H1 (cell line): ENCODE data around the gene SDF2L1.

Source experiments
- ATF3 ChIP-seq: IDR thresholded peaks from 2 replicates; pipeline ENCODE4 v1.6.1; 2011; ENCODE audit warnings: low read depth, mild to moderate bottlenecking, low read length; ENCODE audit not compliant: insufficient read depth
- CEBPB ChIP-seq: IDR thresholded peaks from 2 replicates; pipeline ENCODE4 v1.6.1; 2012; ENCODE audit warnings: low read depth, low read length
- CTCF ChIP-seq, 3 experiments: IDR thresholded peaks; 1 replicate in 2 of 3; 2 replicates in 1 of 3; pipeline versions ENCODE4 v1.5.1 to v1.6.1; 2011; ENCODE audit warnings: low read length in 3 of 3, mild to moderate bottlenecking in 3 of 3, inconsistent platforms in 2 of 3, low read depth in 1 of 3, moderate library complexity in 1 of 3; ENCODE audit not compliant: insufficient read depth in 1 of 3; ENCODE audit errors: control extremely low read depth in 1 of 3
- EP300 ChIP-seq, 2 experiments: IDR thresholded peaks; 1 replicate in 1 of 2; 2 replicates in 1 of 2; pipeline ENCODE4 v1.6.1; 2011 to 2012; ENCODE audit warnings: low read depth in 2 of 2, low read length in 2 of 2, mild to moderate bottlenecking in 2 of 2, borderline replicate concordance in 1 of 2, inconsistent platforms in 1 of 2, moderate library complexity in 1 of 2
- EZH2 ChIP-seq: fragments of 200-600 bp; sonication (generic); IDR thresholded peaks from 2 replicates; pipeline ENCODE4 v1.7.1; 2012; ENCODE audit warnings: low read depth, mild to moderate bottlenecking, moderate library complexity, low read length, inconsistent platforms; ENCODE audit not compliant: severe bottlenecking
- GABPA ChIP-seq: IDR thresholded peaks from 2 replicates; pipeline ENCODE4 v1.6.1; 2011; ENCODE audit warnings: mild to moderate bottlenecking, low read length, moderate library complexity, borderline replicate concordance; ENCODE audit not compliant: insufficient read depth
- HDAC6 ChIP-seq: IDR thresholded peaks from one replicate; pipeline ENCODE4 v1.7.1; 2012; ENCODE audit warnings: low read depth, mild to moderate bottlenecking, inconsistent platforms, low read length, moderate library complexity
- JUN ChIP-seq: IDR thresholded peaks from 2 replicates; pipeline ENCODE4 v1.6.1; 2011; ENCODE audit warnings: low read depth, mild to moderate bottlenecking, improper control_type of control experiment, low read length
- POLR2A ChIP-seq, 2 experiments: IDR thresholded peaks; 1 replicate in 1 of 2; 2 replicates in 1 of 2; pipeline ENCODE4 v1.6.1; 2011; ENCODE audit warnings: low read depth in 2 of 2, low read length in 2 of 2, mild to moderate bottlenecking in 2 of 2; ENCODE audit errors: control extremely low read depth in 1 of 2
- POLR2AphosphoS5 ChIP-seq: IDR thresholded peaks from 2 replicates; pipeline ENCODE4 v1.6.1; 2011; ENCODE audit warnings: low read depth, low read length
- RAD21 ChIP-seq, 2 experiments: IDR thresholded peaks in 1 of 2; conservative IDR thresholded peaks in 1 of 2; 2 replicates each; pipeline ENCODE4 v1.6.1; 2011; ENCODE audit warnings: low read depth in 2 of 2, low read length in 2 of 2, improper control_type of control experiment in 1 of 2, inconsistent platforms in 1 of 2, mild to moderate bottlenecking in 1 of 2, moderate library complexity in 1 of 2
- SUZ12 ChIP-seq: fragments of 200-600 bp; sonication (generic); IDR thresholded peaks from 2 replicates; pipeline ENCODE4 v1.6.1; 2012; ENCODE audit warnings: mild to moderate bottlenecking, inconsistent platforms, low read length, moderate library complexity, mixed read lengths
- TCF12 ChIP-seq: IDR thresholded peaks from 2 replicates; pipeline ENCODE4 v1.6.1; 2011; ENCODE audit warnings: low read depth, mild to moderate bottlenecking, low read length

- TF ChIP-seq CTCF (IDR thresholded peaks at IDR 0.05; ENCODE audit: control extremely low read depth in 1 of 3, insufficient read depth in 1 of 3, low read depth in 1 of 3, low read length in 3 of 3), result no peak
- TF ChIP-seq POLR2A (IDR thresholded peaks at IDR 0.05; ENCODE audit: control extremely low read depth in 1 of 2, low read depth in 2 of 2, low read length in 2 of 2), result no peak
- TF ChIP-seq ATF3, result no peak
- TF ChIP-seq CEBPB, result no peak
- no peak for TF ChIP-seq SUZ12
- no peak for TF ChIP-seq POLR2AphosphoS5
- no peak for TF ChIP-seq TCF12
- TF ChIP-seq EP300 (IDR thresholded peaks at IDR 0.05; ENCODE audit: borderline replicate concordance in 1 of 2, low read depth in 2 of 2, low read length in 2 of 2), result no peak
- TF ChIP-seq RAD21 (IDR thresholded peaks at IDR 0.05 in 1 of 2, conservative IDR thresholded peaks at IDR 0.05 in 1 of 2; ENCODE audit: low read depth in 2 of 2, low read length in 2 of 2), result no peak
- no peak for TF ChIP-seq EZH2
- no peak for TF ChIP-seq HDAC6
- no peak for TF ChIP-seq GABPA
- no peak for TF ChIP-seq JUN
Observed at GRCh38 chr22:21605887-21606564, 36.1 kb upstream of the SDF2L1 start.
